Cortex of kidney (tissue), 1 donor: ENCODE measurements around the gene CA12.

Source experiments
- DNase-seq: peaks from one replicate; lab custom pipeline; 2025; lab: John Stamatoyannopoulos, UW

Gene CA12

DNA sequence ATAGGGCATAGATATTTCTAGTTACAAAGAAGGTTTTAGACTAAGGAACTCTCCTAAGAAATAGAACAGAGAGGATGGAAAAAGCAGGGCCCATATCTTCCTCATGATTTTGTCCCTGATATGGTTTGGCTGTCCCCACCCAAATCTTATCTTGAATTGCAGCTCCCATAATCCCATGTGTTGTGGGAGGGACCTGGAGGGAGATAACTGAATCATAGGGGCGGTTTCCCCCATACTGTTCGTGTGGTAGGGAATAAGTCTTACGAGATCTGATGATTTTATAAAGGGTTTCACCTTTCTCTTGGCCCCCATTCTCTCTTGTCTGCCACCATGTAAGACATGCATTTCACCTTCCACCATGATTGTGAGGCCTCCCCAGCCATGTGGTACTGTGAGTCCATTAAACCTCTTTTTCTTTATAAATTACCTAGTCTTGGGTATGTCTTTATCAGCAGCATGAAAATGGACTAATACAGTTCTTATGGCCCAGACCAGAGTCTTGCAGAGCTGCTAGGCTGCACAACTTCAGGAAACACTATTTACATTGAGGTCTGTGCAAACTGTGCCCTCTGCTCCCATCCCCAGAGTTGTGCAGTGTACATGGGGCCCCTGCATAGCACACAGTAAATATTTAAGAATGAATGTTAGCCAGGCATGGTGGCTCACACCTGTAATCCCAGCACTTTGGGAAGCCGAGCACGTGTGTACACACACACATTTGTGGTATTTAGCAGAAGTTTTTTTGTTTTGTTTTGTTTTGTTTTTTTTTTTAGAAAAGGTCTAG, 20.3 kb upstream of the CA12 start:
- DNase-seq = no peak

DNA sequence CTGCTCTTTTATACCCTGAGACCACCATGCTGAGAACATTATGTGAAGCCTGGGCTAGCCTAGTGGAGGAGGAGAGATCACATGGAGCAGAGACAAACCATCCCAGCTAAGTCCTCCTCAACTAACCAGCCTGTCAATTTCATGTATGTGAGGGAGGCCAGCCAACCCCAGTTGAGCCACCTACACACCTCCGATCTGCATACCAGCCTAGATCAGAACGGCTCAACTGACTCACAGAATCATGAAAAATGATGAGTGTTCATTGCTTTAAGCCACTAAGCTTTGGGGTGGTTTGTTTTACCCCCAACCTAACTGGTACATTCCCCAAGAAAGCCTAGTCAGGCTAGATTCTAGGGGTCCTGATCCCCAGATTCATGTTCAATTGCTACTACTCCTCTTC, 19.4 kb upstream of the CA12 start:
- no peak for DNase-seq

- no peak for DNase-seq
Observed at GRCh38 chr15:63398456-63398855, 16.8 kb upstream of the CA12 start.

DNA sequence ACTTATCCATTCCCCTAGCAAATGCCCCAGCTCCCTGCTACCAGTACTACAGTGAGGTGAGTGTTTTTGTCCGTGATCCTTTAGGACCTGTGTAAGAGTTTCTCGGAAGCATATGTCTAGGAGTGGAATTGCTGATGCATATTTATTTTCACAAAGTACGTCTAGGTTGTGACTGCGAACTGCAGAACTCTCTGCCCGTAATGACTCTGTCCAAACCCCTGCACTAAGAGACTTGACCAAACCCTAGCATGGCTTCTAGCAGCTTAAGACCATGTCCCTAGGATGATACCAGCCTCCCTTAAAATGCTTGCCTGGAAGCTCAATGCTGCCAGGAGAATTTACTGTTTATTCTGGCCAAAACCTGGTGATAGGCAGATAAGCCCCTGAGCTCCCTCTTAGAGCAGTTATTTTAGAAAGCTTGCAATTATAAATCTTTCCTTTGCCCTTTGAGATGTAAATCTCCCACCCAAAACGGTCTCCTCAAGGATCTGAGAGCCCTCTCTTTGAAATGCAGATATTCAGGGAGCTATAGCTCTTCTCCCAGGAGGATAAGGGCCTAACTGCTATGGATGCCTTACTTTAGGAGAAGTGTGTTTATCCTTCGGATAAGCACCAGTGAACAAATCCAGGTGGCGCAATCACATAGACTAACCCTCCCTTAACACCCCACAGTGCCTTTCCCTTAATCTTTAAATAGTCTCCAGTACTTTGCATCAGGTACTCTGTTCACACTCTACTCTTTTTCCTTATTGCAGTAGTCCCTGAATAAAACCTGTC, 14.7 kb upstream of the CA12 start:
- no peak for DNase-seq

GRCh38 chr15:63395730-63396151, 14.1 kb upstream of the CA12 start:
- no peak for DNase-seq

GRCh38 chr15:63392361-63393009, 10.8 kb upstream of the CA12 start:
- no peak for DNase-seq

- DNase-seq = no peak
Observed at GRCh38 chr15:63391669-63392360, 10.2 kb upstream of the CA12 start.

DNA sequence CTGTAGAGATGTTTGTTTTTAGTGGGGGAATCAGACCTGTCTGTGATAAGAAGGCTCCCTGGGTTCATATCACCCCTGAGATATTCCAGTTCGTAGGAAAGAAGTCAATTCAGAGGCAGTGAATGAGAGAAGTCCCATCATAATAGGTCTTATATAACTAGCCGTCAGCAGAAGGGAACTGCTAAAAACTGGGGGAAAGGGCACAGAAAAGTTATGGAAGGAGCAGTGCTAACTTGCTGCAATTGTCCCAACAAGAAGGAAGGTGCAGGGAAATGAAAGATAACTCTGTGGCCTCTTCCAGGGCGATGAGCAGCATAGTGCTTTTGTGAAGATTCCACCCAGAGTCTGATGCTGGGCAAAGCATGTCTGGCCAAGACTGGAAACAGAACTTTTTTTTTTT, 9.0 kb upstream of the CA12 start:
- no peak for DNase-seq

- DNase-seq = no peak
Observed at GRCh38 chr15:63389902-63390670, 8.4 kb upstream of the CA12 start.

- no peak for DNase-seq
Observed at GRCh38 chr15:63388511-63388910, 6.9 kb upstream of the CA12 start.

- no peak for DNase-seq
Observed at GRCh38 chr15:63387748-63388493, 6.3 kb upstream of the CA12 start.

GRCh38 chr15:63385911-63386531, 4.4 kb upstream of the CA12 start:
- DNase-seq = no peak

DNA sequence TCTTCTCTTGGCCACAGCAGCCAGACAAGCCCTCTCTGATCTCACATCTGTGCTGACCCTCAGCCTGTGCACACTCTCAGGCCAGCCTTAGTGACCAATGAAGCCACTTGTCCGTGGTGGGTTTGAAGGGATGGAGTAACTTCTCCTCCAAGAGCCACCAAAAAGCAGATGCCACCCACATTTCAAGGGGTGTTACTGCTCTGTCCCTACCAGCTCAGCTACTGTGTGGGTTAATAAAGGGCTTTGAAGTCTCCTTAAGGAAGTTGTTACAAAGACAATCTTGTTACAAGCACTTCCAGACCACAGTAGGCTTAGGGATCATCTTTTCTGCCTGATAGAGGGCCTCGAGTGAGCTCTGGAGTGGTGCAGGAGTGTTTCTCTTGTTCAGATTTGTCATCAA, 3.3 kb upstream of the CA12 start:
- DNase-seq = no peak

DNA sequence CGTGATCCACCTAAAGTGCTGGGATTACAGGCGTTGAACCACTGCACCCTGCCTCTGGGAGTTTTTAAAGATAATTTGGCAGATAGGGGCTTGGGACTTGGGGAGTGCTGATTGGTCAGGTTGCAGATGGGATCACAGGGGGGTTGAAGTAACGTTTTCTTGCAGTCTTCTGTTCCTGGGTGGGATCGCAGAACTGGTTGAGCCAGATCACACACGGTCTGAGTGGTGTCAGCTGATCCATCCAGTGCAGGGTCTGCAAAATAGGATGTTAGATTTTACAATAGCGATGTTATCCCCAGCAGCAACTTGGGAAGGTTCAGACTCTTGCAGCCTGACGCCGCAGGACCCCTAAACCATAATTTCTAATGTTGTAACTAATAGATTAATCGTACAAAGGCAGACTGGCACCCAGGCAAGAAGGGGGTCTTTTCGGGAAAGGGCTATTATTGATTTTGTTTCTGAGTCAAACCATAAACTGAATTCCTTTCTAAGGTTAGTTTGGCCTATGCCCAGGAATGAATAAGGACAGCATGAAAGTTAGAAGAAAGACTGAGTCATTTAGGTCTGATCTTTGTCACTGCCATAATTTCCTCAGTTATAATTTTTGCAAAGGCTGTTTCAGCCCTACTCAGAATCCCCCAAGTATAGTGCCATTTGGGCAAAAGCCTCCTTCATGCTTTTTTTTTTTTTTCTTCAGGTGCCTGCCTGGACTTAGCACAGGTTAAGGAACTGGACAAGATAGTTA, 1.5 kb upstream of the CA12 start:
- DNase-seq = no peak

DNA sequence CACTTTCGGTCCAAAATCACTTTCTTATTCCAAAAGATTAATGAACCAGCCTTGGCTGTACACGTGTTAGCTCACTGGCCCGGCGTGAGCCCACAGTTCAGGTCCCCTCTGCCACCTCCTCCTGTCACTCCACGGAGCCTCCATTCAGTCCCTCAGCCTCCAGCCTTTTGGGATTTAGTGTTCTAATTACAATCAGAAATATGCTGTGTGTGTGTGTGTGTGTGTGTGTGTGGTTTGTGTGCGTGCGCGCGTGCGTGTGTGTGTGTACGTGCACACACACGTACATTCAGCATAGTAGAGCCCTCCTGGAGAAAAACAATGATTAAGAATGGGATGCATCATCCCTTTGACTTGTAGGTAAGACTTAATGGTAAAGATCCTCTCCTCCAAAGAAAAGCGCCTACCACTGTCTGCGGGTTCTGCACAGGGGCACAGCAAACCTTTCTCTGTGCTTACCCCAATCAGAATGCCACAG, 801 bp downstream of the CA12 start:
- DNase-seq = no peak

- no peak for DNase-seq
Observed at GRCh38 chr15:63380151-63380807, 1.4 kb downstream of the CA12 start.

DNA sequence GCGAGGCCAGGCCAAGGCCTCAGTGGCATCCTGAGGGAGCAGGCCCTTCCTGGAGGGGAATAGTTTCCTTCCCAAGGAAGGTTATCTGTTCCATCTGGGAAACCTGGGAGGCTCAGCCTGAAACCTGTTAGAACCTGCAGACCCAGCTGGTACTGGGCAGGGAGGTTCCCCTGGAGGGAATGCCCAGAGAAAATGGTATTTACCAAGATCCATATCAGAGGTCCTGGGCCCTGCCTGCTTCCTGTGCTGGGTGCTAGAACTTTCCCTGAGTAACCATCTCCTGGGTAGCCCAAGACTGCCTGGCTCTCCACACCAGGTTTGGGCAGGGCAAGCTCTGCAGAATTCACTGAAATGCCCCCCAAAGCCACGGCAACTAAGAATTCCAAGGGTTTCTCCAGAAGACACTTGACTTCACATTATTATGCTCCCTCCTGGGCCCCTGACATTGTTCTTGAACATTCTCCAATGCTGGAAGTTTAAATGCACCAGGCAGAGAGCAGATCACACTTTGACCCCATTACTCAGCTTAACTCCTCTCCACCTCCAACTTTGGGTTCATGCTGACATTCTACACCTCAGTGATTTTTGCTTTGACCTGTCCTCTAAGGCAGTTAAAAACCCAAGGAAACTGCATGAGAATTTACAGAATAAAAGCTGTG, 2.0 kb downstream of the CA12 start:
- DNase-seq = no peak

DNA sequence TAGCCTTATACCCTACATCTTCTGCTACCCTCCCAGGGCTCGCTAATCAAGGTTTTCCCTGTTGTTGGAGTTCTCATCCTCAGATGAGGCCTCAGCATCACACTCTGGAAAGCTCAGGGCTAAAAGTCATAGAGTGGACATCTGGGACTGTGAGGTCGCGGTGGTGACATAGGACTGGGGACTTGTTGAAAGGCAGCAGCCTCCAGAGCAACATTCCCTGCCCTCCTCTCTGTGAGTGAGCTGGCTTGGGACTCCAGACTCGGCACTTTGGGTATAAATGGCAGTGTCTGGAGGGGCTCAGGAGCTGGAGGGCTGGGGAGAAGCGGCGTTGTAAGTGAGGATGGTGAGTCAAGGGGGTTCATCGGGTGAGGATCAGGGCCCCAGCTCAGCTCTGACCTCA, 2.7 kb downstream of the CA12 start:
- no peak for DNase-seq
